AG09319 (cell line): Measurements from ENCODE around the gene ZNF804B.

Experiments
- DNase-seq: peaks from one replicate; pipeline ENCODE4 v3.0.0-alpha.2; 2010; ENCODE audit warnings: low read depth; ENCODE audit errors: extremely low read depth
- CTCF ChIP-seq: IDR thresholded peaks from 2 replicates; pipeline ENCODE4 v1.5.1; 2011; ENCODE audit warnings: low read depth, mild to moderate bottlenecking, inconsistent platforms, low read length, moderate library complexity

ZNF804B gene

GRCh38 chr7:89308535-89308934 lies 549.0 kb downstream of the ZNF804B start:
- no peak for DNase-seq
- no peak for TF ChIP-seq CTCF

GRCh38 chr7:89311886-89312285 lies 552.4 kb downstream of the ZNF804B start:
- TF ChIP-seq CTCF, result no peak

GRCh38 chr7:89312551-89312950 lies 553.1 kb downstream of the ZNF804B start:
- TF ChIP-seq CTCF, result no peak
- DNase-seq, result no peak

More at GRCh38 chr7:89311886-89312285, 552.4 kb downstream of the ZNF804B start:
- DNase-seq, result no peak

- no peak for TF ChIP-seq CTCF
- DNase-seq, result no peak
These were observed 557.2 kb downstream of the ZNF804B start for GRCh38 chr7:89316584-89317251.

- TF ChIP-seq CTCF, result no peak
- no peak for DNase-seq
These were observed 572.5 kb downstream of the ZNF804B start for GRCh38 chr7:89332026-89332425.

GRCh38 chr7:89334797-89335196 lies 575.3 kb downstream of the ZNF804B start:
- DNase-seq, result no peak
- no peak for TF ChIP-seq CTCF

GRCh38 chr7:89335490-89335889 lies 576.0 kb downstream of the ZNF804B start:
- no peak for TF ChIP-seq CTCF
- no peak for DNase-seq
